ENCODE data around the gene GK. TPM values are rescaled to one million over a fixed set of nuclear protein-coding genes. Genes with fewer than 3 reads are reported as not detected.

Gene GK
- total RNA-seq, 1 experiment from 2014 or later, result 9.8 TPM

DNA sequence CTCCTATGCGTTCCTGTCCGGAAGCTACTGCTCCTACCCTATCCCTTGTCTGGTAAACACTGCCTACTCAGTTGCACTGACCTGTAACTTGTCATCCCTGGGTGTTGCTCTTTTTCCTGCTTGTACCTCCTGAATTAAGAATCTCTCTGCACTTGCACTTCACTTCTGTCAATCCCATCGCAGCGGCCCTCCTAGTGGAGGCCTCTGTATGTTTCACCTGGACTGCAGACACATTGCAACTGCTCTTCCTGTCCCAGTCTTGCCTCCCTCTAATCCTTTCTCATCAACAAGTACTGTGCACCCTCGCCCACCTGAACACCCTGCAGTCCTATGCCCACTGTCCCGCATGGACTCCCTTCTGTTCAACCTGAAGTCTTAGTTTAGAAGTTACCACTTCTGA is 8.0 kb downstream of the GK start:
- TF ChIP-seq, protein P1, sequence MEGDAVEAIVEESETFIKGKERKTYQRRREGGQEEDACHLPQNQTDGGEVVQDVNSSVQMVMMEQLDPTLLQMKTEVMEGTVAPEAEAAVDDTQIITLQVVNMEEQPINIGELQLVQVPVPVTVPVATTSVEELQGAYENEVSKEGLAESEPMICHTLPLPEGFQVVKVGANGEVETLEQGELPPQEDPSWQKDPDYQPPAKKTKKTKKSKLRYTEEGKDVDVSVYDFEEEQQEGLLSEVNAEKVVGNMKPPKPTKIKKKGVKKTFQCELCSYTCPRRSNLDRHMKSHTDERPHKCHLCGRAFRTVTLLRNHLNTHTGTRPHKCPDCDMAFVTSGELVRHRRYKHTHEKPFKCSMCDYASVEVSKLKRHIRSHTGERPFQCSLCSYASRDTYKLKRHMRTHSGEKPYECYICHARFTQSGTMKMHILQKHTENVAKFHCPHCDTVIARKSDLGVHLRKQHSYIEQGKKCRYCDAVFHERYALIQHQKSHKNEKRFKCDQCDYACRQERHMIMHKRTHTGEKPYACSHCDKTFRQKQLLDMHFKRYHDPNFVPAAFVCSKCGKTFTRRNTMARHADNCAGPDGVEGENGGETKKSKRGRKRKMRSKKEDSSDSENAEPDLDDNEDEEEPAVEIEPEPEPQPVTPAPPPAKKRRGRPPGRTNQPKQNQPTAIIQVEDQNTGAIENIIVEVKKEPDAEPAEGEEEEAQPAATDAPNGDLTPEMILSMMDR (conservative IDR thresholded peaks at IDR 0.05), result 0 out of 3 replicates have a peak, but pooled peaks have one; percentile 16
- H3K23ac ChIP-seq (ENCODE audit: insufficient read length, low read depth, low read length), result no peak overlapping the region
- no peak overlapping the region for H3K18ac ChIP-seq (ENCODE audit: insufficient read length, low read depth, low read length)
- no peak overlapping the region for H2AK5ac ChIP-seq (ENCODE audit: insufficient read length, low read length)
- H2AFZ ChIP-seq (ENCODE audit: low read length), result no peak overlapping the region
- H3K27me3 ChIP-seq (ENCODE audit: insufficient read depth, low read length), result no peaks in the 10 kb centered on the region
- no peak overlapping the region for H2BK120ac ChIP-seq (ENCODE audit: low read depth, low read length, poor library complexity, severe bottlenecking)
- H4K8ac ChIP-seq (replicated peaks; ENCODE audit: insufficient read length, low read depth, low read length), result no peak overlapping the region
- H2BK5ac ChIP-seq (ENCODE audit: insufficient read length, low read length), result no peak overlapping the region
- H3K79me1 ChIP-seq (ENCODE audit: insufficient read depth, low read depth, low read length, poor library complexity, severe bottlenecking), result no peaks in the 10 kb centered on the region
- no peaks in the 10 kb centered on the region; the same call in 1 of the 2 replicates for H3K4me1 ChIP-seq (ENCODE audit: insufficient read depth, low read length)
- H4K20me1 ChIP-seq (ENCODE audit: control insufficient read depth, insufficient read depth, insufficient read length), result no peaks in the 10 kb centered on the region
- no peak overlapping the region for H3K27ac ChIP-seq (ENCODE audit: insufficient read length, low read depth, low read length)
- H3K14ac ChIP-seq (ENCODE audit: insufficient read depth, low read length), result no peak overlapping the region; the same call in 1 of the 2 replicates
- no CpG with 5 or more reads among the region's 6 CpGs for WGBS (ENCODE audit: extremely low coverage, insufficient read length, low lambda C conversion rate)
- H3K9me3 ChIP-seq (ENCODE audit: control insufficient read depth, low read depth, low read length), result no peaks in the 10 kb centered on the region
- H2BK20ac ChIP-seq (ENCODE audit: low read depth, low read length, poor library complexity, severe bottlenecking), result no peak overlapping the region
- no peak overlapping the region for H3K4me2 ChIP-seq (ENCODE audit: insufficient read depth, insufficient read length, low read length)
- DNase-seq, result no peak
- H3K23me2 ChIP-seq (ENCODE audit: insufficient read length, low read depth, low read length, poor library complexity, severe bottlenecking), result no peaks in the 10 kb centered on the region
- no peak overlapping the region for H2BK12ac ChIP-seq (ENCODE audit: insufficient read length, low read depth, low read length)
- peaks cover 0 to 41% of the 10 kb centered on the region in 2 experiments; a peak in 3 of 5 replicates for H3K9me3 Mint-ChIP-seq
- H3K79me2 ChIP-seq (ENCODE audit: insufficient read depth, low read length), result no peaks in the 10 kb centered on the region
- H3K4me1 Mint-ChIP-seq, result peaks cover 8 to 10% of the 10 kb centered on the region in 2 experiments; a peak in 3 of 4 replicates
- no peaks in the 10 kb centered on the region for H3K27me3 Mint-ChIP-seq (ENCODE audit: low read depth)
- H2BK15ac ChIP-seq (ENCODE audit: low read depth, low read length), result no peak overlapping the region
- H3T11ph ChIP-seq (ENCODE audit: low read length), result no peak overlapping the region
- H3K27ac Mint-ChIP-seq, result 0 out of 7 replicates have a peak overlapping the region, but pooled peaks of 1 of the 3 experiments have one; percentile 27
- H4K91ac ChIP-seq (ENCODE audit: insufficient read length, low read depth, low read length), result no peak overlapping the region
- no peak overlapping the region for H3K4ac ChIP-seq (ENCODE audit: low read depth, low read length)
- H3K9ac ChIP-seq (ENCODE audit: extremely low read depth, insufficient read length, low read length), result no peak overlapping the region
- H3K4me3 Mint-ChIP-seq, result no peak overlapping the region
- no peak overlapping the region for H3K56ac ChIP-seq (ENCODE audit: insufficient read length, low read depth, low read length)
- peaks cover 0 to 3% (median 0%) of the 10 kb centered on the region in 3 experiments; a peak in 3 of 7 replicates for H3K36me3 Mint-ChIP-seq (ENCODE audit: insufficient read depth in 1 of 3, low read depth in 3 of 3)
- H4K5ac ChIP-seq (ENCODE audit: insufficient read length, low read depth, low read length), result no peak overlapping the region
